ENCODE results near the gene NPRL2. TPM values are rescaled to one million over a fixed set of nuclear protein-coding genes. Genes with fewer than 3 reads are reported as not detected.
A peak's percentile ranks its signal among the peaks of the same experiment; 100 is the strongest.

Gene NPRL2
- 26.7 TPM for total RNA-seq

DNA sequence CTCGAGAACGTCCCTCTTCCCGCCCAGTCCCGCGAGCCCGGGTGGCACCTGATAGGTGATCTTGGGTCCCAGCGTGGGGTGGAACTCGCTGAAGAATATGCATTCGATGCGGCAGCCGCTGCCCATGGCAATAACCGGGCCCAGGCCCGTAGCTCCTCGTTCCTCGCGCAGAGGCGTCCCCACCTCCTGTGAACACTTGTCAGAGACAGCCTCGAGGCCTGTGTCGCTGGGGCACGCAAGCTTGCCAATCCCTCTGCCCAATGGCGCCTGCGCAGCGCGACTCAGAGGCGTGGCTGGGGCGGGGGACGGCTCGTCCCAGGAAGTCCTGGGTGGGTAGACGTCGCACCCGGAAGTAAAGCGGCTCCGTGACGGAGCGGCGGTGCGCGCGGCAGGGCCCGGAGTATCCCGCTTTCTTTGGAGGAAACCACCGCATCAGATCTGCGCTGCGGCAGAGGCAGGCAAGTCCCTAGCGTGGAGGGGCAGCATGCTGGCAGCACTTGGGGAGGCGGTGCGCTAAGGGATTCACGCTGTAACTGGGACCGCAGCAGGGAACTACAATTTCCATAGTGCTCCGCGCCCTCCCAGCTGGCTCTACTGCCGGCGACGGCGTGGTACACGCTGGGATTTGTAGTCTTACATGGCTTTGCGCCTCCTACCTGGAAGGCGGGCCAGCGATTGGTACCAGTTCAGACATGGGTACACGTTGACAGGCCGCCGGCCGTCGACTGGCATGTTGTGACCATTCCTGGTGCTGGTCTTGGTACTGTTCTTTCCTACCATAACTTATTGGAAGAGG, at the start of gene NPRL2, which contains the start of gene CYB561D2:
Gene NPRL2 (minus strand): TSS at position 249 of the 796 bp plus-strand sequence. CDS start 123 bp downstream, at position 126.
Gene CYB561D2 (plus strand): TSS at position 336 of the 796 bp plus-strand sequence. CDS start 572 bp downstream, outside the sequence.
- peak; percentile 97 for DNase-seq (ENCODE audit: low spot score)

DNA sequence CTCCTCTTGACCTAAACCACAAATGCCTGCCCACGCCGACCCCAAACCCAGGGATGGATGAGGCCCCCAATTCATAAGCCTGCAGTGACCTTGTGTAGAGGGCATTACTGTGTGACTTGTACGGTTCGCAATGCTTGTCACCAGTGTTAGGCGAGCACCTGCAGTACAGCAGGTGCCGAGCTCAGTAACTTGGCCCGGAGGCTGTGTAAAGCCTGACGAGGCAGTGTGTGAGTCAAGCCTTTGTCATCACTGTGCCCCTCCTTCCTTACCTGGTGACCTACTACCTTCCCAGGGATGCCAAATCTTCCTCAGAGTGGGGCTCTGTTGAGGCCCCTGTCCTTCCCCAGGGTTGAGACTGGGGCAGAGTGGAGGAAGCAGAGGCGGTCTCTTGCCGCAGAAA, 45.9 kb upstream of the NPRL2 start:
- no peak for DNase-seq (ENCODE audit: low spot score)

DNA sequence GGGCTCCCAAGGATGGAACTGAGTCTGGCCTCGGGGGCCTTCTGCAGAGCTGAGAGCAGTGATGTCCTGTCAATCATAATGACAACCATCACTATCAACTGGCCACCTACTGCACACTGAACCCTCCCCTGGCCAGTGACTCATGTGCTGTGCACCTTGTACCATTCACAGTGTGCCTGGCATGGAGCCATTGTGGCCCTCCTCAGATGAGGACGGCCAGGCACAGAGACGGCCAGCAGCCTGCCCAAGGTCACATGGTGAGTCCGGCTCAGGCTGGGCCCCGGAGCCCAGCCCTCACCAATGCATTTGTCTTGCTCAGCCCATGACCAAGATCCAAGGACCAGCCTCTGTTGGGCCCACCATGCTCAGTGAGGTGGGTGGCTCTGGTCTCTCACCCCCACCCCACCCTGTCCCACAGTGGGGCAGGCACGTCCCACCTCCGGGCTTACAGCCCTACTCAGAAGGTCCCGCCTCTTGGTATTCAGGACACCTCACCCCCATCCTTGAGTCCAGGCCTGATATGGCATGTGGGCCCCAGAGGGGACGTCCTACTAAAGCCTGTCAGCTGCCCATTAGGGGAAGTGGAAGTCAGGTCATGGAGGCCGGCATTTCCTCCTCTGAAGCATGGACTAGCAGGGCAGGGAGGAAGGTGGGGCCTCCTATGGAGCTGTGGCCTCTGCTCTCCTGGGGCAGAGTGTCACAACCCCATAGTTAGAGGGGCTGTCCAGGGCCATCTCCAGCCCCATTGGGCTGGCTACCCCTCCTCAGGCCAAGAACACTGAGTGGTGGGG, 44.7 kb upstream of the NPRL2 start:
- DNase-seq (ENCODE audit: low spot score): no peak

DNA sequence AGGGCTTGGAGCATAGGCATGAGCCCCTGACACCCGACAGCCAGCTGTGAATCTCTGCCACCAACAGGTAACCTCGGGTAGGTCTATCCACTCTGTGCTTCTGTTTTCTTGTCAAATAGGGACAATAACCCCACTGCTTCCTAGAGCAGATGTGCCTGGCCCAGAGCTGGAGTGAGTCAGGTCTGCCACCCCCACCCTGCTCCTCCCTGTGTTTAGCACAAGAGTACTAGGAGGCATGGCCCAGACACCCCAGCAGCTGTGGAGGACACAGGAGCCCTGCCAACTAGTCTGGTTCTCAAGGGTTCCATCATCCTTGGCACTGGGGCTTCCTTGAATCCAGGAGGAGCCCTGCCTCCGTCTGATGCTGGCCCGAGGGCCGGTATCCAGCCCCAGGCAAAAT, 42.5 kb upstream of the NPRL2 start:
- no peak for DNase-seq (ENCODE audit: low spot score)

DNA sequence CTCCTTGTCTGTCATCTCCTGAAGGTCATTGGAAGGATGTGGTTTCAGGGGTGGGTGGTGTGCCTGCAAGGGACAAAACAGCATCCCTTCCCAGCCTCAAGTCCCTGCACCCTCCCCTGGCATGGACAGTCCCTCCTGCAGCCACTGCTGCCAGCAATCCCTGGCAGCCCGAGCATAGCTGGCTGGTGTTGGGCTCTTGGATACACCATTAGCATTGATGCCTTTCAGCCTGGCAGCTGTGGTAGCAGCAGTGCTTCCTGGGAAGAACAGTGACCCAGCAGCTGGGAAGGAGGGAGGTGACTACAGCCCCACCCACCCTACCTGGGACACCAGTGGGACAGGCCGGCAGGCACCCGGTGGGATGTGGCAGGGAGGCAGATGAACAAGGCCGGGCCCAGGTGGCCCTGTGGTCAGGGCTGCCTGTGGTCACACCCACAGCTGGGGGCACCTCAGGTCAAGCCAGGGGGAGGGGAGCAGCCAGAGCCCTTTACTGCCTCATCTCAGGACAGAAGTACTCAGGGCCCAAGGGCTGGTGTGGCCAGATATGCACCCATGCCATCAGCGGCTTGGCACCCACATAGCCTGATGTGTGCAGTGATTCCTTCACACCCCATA, 41.6 kb upstream of the NPRL2 start:
- DNase-seq (ENCODE audit: low spot score): no peak

DNA sequence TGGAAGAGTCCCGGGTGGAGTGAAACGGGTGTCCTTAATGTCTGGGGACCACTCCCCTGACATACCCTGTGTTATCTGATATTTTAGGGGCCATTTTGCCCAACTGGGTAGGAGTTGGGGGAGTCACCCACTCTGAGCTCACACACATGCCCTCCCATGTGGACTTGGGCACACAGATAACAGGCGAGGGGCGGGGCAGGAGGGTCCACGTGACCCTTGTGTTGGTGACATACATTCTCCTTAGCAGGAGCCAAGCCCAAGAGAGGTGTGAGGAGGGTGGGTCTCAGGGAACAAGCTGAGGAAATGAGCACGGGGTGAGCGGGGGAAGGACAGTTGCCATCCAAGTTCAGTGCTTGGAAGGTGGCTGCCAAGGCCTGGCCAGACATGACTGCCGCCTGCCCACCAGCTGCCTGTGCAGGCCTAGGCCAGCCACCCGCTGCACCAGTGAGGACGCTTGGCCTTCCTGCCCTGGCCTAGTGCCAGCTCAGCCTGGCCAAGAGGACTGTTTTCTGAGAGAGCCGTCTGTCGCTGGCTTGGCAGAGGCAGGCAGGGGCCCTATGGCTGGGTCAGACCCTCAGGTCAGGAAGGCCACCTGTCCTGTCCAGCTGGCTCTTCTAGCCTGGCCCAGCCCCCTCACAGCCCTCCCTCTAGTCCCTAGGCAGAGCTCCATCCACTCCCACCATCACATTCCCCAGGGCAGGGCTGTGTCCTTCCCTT, 40.1 kb upstream of the NPRL2 start:
- DNase-seq (ENCODE audit: low spot score): peak; percentile 42

DNA sequence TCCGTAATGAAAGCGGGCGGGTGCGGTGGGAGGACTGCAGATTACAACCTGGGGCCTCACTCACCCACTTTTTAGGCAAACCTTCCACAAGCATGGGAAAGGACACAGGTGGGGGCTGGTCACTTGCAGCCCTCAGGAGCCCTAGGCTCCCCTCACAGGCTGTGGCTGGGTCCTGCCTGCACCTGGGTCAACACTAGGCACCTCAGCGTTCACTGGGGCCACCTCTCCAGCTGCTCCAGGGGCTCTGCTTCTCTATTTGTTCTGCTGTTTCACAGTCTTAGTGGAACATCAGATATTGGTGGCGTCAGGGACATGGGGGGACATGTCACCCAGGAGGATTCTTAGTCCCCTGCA, 38.8 kb upstream of the NPRL2 start:
- DNase-seq (ENCODE audit: low spot score): no peak

DNA sequence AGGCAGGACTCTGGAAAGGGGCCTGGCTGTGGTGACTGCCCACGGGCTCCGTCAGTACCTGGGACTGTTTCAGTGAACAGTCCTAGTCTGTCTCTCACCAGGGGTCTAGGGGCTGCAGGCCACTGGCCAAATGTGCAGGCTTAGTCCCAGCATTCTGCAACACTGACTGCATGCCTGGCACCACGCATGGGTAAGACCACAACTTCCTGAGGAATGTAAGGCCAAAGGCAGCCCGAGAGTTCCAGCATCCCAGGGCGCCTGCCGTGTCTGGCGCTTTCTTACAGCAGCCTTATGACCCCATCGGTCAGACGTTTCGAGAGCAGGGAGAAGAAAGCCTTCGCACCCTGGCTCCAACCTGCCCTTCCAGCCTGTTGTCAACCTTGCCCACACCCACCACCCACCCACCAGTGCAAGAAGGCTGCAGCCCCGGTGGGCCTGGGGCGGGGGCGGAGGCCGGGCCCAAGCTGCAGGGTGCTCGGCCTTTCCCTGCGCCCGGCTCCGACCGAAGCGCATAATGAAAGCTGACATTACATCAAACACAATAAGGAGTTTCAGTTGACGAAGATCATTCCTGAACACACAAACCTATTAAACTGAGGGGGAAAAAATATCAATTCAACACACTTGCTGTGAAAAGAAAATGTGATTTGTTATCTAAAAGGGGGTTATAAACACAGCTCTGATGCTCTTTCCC, 38.3 kb upstream of the NPRL2 start:
- DNase-seq (ENCODE audit: low spot score): no peak

DNA sequence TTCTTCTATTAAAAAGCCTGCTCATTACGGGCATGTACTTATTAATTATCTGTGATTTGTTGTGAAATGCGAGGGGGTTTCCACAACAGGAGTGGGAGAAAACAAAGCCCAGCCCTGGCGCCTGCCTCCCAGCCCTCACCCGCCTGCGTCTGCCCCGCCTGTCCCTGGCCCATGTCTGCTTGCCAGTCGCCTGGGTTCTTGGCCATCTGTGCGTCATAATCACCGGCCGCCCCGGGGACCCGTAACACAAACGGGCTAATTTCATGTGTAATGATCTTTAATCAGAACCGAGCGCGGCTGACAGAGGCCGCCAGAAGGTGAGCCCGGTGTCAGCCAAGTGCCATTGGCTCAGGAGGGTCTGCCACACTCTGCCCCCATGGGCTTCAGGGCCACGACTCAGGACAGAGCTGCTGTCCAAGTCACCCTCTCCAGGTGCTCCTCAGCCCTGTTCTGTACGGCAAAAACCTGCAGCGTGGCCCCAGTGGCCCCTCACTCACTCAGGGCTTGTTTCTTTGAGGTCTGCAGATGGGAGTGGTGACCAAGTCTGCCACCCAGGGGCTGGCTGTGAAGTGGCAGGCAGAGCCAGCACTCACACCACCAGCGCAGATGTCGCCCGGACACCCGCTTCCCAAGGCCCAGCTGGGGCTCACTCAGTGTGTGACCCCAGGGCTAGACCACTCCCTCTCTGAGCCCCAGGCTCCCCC, 37.6 kb upstream of the NPRL2 start:
- no peak for DNase-seq (ENCODE audit: low spot score)

DNA sequence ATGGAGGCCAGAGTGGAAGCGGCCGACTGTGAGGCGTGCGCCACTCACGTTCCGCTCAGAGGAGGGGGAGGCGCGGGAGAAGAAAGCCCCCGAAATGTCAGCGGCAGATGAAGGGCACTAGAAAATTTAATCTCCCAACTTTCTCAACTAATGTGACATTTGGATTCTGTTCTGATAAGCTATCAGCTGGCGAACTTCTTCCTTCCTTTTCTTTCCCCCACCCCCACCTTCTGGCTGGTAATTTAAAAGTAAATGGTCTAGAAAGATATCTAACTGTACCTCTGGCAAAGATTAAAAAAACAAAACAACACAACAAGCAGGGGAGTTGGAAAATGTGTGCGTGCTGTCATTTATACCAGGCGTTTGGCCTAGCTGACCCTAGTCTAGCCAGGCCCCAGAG, 35.2 kb upstream of the NPRL2 start:
- no peak for DNase-seq (ENCODE audit: low spot score)

DNA sequence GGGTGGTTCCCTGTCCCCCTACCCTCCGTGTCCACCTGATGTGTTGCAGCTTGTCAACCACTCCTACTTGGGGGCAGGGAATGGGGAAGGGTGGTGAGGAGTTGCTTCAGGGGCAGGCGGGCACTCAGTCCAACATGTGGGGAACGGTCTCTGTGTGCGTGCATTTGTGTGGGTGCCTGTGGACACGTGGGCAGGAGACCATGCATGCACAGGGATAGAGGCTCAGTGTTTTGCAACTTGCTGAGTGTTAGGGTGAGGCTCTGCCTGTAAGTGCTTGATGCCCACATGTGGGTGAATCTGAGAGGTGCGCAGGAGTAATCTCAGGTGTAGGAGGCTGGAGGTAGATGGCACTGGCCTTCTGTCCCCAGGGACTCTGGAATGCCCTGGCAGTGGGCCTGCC, 33.2 kb upstream of the NPRL2 start:
- no peak for DNase-seq (ENCODE audit: low spot score)

DNA sequence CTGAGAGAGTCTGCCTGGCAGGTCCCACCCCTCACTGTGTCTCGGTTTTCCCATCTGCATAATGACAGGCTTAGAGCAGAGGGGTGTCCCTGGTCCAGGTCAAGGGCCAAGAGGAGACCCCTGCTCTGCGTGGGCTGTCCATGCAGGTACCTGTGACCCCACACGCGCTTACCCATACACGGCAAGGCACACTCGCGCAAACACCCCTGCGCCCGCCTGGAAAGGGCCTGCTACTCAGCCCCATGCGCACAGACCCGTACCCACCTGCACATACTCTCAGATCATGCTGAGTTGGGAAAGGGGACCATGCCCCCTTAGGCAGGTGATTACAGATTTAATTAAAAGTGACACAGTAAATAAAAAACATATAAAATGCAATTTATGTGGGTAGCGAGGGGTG, 32.1 kb upstream of the NPRL2 start:
- DNase-seq (ENCODE audit: low spot score): no peak

DNA sequence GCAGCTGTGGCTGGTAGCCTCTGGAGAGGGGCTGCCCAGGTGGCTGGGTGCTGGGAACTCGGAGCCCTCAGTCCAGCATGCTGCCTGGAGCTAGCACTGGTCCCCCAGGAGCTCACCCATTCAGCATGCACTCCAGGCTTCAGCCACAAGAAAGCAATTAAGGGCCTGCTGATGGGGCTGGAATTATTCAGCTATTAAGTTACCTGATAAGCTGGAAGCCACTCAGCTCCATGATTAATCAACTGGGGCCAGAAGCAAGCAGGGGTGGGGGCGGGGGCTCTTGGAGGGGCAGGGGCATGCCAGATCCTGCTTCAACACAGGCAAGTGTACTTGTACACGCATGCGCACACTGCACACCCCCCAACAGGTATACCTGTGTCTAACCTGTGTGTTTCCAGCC, 30.8 kb upstream of the NPRL2 start:
- DNase-seq (ENCODE audit: low spot score): no peak

DNA sequence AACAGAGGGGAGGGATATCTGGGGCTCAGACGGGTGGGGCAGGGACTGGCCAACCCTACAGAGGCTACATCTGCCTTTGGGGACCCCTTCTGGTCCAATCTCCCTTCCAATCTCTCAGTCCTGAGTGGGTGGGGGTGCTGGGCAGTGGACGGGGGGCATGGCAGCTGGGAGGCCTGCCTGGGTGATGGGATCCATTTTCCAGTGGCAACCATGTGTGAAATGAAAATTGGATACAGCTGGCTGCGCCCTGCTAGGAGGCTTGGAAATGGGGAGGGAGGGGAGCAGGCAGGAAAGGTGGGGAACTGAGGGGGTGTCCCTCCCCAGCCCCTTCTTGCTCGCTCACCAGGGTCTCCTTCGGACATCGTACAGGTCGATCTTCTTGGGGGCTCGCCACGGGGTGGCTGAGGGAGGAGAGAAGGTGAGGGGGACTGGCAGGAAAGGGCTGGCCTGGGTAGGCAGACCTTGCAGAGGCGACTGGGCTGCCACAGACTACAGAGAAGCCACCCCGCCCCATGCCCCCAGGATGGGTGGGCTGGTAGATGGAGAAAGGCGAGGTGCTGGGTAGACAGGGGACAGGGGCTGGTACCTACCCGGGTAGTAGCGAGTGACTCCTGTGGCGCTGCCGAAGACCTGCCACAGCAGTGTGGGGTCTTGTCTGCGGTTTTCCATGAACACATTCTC, 30.0 kb upstream of the NPRL2 start:
- no peak for DNase-seq (ENCODE audit: low spot score)

DNA sequence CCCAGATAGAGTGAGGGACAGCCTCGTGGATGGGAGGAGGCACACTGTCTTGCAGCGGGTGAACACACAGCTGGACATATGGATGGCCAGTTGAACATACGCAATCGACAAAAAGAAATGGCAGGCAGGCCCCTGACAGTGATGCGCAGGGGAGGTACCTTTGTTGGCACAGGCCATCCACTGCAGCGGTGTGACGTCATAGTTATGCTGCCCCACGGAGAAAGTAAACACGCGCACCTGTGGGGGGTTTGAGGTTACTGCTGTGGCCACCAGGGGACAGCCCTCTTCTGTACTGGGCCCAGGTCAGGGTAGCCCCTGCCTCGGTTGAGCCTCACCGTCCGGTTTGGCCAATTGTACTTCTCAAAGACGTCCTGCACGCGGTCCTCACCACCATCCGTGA, 28.2 kb upstream of the NPRL2 start:
- DNase-seq (ENCODE audit: low spot score): no peak

DNA sequence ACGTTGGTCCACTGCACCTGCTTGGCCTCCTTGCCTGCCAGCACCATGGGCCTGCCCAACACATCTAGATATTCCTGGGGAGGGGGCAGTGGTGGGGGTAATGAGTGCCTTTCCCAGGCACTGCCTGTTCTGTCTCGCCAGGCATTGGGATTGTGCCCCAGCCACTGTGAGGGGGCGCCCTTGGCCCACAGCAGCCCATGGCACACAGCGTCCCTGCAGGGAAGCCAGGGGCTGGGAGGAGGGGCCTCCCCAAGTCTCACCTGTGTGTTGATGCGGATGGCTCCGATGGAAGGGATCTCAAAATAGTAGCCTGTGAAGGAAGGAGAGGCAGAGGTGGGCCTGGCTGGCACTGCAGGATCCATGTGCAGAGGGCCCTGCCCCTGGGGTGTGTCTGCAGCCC, 27.4 kb upstream of the NPRL2 start:
- no peak for DNase-seq (ENCODE audit: low spot score)

DNA sequence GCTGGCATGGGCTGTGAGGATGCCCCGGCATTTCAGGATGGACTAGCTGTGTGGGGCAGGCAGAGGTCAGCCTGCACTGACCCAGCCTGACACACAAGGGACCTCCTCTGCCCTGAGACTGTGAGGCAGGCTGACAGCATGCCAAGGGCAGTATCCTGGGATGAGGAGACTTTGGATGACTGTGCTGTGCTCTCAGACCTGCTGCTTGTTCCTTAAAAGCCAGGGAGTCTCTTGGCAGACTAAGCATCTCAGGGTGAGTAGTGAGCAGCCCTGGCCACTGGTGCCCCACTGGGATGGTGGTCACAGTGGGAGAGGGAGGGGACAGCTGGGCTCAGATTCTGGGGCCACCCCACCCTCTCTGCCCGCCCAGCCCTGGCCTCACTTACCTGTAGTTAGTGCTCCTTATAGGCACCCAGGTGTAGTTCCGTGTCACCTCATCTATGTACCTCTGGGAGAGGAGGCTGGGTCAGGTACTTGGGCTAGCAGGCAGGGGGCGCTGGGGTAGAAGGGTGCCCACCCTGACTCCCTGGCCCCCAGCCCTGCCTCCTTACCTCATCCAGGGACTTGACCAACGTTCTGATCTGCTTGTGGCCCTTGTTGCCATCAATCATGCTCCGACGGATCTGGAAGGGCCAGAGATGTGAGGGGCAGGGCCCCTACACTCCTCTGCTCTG, 24.8 kb upstream of the NPRL2 start:
- no peak for DNase-seq (ENCODE audit: low spot score)

DNA sequence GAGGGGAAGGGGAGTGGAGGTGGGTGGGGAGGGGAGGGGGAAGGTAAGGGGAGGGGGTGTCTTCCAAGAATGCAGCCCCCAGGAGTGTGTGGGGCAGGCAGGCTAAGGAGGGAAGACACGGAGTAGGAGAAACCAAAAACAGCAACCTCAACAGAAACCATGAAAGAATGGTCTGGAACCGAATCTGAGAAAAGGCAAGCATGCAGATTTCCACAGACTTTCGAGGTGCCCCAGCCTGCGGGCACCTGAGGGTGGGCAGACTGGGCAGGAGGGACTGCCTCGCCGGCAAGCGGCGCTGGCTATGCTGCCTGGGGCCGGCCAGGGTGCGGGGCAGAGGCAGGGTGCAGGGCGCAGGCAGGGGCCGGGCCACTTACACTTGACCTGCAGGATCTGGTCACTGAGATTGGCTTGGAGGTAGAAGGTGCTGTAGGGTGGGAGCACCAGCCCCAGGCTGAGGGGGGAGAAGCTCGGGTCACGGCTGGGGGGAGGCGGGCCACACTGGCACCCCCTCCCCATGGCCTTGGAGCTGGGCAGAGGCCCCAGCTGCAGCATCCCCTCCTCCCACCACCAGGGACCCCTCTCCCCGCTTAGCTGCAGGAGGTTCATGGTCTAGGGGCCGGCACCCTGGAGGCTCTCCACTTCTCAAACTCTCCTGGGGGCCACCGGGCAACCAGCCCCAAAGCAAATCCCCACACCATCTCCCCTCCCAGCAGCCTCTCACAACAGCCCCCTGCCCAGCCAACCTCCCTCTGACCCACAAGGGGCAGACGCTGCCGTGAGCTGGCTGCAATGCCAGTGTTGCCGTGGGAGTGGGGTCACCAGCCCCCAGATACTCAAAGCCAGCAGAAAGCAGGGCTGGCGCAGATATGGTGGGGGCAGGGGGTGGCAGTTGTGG, 24.0 kb upstream of the NPRL2 start:
- DNase-seq (ENCODE audit: low spot score): no peak

Data from mucosa of gallbladder (tissue), 1 donor.